ENCODE results near the gene TIFAB.
"Not testable (repeated sequence)": the region's sequence is repeated elsewhere in the genome, so short reads cannot be mapped to it uniquely, and the experiment has no call there.

The TIFAB gene, protein sequence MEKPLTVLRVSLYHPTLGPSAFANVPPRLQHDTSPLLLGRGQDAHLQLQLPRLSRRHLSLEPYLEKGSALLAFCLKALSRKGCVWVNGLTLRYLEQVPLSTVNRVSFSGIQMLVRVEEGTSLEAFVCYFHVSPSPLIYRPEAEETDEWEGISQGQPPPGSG

DNA sequence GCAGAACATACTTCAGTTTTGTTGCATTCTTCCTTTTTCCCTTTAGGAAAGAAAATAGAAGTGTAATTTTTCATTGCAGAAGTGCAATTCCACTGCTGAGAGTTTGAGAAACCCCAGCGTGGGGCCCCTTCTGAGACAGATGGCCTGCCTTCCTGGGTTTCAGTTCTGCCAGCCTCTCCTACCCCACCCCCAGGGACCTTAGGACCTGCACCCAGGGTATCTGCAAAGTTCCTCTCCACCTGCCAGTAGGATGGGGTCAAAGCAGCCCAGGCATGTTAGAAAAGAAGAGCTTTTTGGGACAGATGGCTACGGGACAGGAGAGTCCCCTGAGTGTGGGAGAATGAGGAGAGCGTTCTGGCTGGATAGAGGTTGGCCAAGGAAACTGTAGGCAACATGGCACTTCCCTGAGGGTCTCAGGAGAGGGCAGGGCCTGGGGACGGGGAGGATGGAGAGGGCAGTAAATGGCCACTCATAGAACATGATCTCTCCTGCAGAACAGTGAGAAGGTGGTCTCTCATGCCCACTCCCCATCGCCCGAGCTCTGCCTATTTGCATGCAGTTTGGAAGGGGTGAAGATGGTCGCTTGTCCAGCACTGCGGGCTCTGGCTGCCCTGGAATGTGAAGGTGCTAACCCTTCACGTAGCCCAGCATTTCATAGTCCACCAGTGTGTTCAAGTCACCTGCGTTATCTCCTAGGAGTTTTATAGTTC, at the start of gene TIFAB:
Gene TIFAB, minus strand, starts transcription at position 31 of the 710 bp plus-strand sequence. CDS start 2,412 bp downstream, outside the sequence.
- H3K4me3 ChIP-seq (ENCODE audit: low read depth, low read length) = no peak within 1 kb of the TSS
- TF ChIP-seq, protein P1, sequence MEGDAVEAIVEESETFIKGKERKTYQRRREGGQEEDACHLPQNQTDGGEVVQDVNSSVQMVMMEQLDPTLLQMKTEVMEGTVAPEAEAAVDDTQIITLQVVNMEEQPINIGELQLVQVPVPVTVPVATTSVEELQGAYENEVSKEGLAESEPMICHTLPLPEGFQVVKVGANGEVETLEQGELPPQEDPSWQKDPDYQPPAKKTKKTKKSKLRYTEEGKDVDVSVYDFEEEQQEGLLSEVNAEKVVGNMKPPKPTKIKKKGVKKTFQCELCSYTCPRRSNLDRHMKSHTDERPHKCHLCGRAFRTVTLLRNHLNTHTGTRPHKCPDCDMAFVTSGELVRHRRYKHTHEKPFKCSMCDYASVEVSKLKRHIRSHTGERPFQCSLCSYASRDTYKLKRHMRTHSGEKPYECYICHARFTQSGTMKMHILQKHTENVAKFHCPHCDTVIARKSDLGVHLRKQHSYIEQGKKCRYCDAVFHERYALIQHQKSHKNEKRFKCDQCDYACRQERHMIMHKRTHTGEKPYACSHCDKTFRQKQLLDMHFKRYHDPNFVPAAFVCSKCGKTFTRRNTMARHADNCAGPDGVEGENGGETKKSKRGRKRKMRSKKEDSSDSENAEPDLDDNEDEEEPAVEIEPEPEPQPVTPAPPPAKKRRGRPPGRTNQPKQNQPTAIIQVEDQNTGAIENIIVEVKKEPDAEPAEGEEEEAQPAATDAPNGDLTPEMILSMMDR (IDR thresholded peaks at IDR 0.05; ENCODE audit: borderline replicate concordance, insufficient read depth, low read depth, low read length) = no peak

DNA sequence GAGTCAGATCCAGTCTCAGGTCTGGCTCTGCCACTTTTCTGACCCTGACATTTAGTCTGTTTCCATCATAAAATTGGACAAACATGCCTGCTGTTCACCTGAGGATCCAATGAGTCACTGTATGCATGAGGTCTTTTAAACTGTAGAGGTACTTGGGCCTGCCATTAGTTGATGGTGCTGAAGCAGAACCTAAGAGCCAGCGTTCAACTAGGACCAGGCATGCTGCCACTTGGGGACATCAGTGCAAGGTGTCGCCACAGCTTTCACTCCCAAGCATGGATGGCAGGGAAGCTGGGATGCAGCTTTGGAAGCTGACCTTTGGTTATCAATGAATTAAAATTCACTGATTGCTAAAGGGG, 46.5 kb upstream of the TIFAB start:
- TF ChIP-seq, protein P1 (IDR thresholded peaks at IDR 0.05; ENCODE audit: borderline replicate concordance, insufficient read depth, low read depth, low read length) = no peak
- H3K4me3 ChIP-seq (ENCODE audit: low read depth, low read length) = no peak overlapping the region

DNA sequence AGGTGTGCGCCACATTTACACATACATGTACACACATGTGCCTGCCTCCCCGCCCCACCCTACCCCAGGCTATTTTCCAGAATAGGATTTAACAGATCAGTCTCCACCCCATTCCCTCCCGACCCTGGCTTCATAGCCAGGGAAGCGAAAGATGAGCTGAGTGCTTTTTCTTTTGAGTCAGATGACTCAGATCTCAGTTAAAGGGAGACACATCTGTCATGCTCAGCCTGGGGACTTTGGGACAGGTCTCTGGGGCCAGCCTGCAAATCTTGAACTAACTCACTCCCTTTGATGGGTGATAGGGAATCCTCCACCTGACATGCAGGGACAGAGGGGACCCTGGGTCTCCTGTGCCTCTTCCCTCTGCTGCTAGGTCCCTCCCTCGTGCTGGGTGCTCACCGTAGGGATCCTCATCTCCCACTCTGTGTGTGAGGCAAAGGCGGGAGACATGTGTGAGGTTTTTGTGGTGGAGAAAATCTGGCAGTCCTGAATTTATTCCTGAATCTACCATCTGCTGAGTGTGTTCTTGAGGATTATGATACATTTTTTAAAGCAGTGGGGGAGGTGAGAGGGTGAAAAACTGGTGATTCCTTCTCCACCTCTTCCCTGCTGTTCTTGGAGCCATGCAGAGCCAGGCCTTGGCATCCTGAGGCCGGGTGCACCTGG, 46.0 kb upstream of the TIFAB start:
- H3K4me3 ChIP-seq (ENCODE audit: low read depth, low read length) = no peak overlapping the region
- TF ChIP-seq, protein P1 (IDR thresholded peaks at IDR 0.05; ENCODE audit: borderline replicate concordance, insufficient read depth, low read depth, low read length) = no peak

DNA sequence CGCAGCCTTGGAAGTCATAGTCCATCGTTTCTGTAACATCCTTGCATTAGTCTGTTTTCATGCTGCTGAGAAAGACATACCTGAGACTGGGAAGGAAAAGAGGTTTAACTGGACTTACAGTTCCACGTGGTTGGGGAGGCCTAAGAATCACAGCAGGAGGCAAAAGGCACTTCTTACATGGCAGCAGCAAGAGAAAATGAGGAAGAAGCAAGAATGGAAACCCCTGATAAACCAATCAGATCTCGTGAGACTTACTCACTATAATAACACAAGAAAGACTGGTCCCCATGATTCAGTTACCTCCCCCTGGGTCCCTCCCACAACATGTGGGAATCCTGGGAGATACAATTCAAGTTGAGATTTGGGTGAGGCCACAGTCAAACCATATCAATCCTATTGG, 43.4 kb upstream of the TIFAB start:
- not testable (repeated sequence) for H3K4me3 ChIP-seq (ENCODE audit: low read depth, low read length)

DNA sequence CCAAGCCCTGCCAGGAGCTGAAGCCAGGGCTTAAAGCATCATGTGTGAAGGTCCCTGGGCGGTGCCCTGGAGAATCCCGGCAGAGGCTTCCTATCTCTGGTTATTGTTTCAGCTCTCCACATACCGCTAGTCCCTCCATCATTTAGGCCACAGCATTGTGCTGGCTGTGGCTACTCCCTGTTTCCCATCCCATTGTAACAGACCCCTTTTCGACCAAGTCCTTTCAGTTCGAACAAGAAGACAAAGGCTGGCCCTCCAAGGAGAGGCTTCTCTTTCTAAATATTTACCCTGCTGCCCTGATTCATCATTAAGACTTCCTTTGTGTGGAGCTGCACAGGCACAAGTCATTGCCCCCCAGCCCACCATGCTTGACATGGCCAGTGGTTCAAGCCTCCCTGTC, 42.0 kb upstream of the TIFAB start:
- TF ChIP-seq, protein P1 (IDR thresholded peaks at IDR 0.05; ENCODE audit: borderline replicate concordance, insufficient read depth, low read depth, low read length) = no peak
- H3K4me3 ChIP-seq (ENCODE audit: low read depth, low read length) = no peak overlapping the region

DNA sequence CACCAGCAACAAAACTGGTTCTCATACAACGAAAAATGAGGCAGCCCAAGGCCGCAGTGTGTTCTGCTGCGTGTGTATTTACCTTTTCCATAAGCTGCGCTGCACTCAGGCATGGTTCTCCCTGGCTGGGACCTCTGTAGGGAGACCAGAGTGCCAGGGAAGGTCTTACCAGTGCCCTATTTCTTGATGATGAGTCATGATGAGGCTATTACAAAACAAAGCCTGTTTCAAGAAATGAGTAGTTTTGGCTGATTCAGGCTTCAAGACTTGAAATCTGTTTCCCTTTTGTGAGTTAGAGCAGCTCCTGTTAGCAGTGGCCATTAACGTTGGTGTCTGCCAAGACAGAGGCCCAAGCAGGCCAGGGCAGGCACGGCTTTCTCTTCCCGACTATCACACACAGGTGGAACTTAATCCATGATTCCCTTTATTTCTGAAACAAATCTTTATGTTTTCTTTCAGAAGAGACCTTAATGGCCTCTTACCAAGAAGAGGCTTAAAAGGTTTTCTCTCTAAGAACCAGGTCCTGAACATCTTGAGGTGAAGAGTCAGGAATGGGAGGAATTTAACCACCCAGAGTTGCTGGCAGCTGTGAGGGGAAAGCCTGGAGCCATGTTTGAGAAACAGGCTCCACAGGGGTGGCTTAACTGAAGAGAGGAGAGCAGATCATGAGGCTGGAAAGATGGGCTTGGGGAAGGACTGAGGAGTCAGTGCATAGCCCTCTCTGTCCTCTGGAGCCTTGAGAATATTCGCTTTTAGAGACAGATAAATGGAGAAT, 41.4 kb upstream of the TIFAB start:
- TF ChIP-seq, protein P1 (IDR thresholded peaks at IDR 0.05; ENCODE audit: borderline replicate concordance, insufficient read depth, low read depth, low read length) = no peak

DNA sequence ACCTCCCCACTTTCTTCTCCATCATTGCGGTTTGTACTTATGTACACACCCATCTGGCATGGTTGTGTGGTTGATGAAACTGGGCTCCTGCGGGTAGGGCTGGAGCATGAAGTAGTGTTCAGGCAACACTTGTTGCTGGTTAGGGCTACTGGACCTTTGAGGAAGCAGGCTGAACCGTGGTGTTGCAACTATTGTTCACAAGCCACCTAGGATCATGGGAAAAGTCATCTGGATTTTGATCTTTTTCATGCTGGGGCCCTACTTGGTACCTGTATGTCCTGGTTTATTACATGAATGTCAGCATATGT, 40.1 kb upstream of the TIFAB start:
- no peak overlapping the region for H3K4me3 ChIP-seq (ENCODE audit: low read depth, low read length)
- TF ChIP-seq, protein P1 (IDR thresholded peaks at IDR 0.05; ENCODE audit: borderline replicate concordance, insufficient read depth, low read depth, low read length) = no peak

More for the DNA sequence above, 41.4 kb upstream of the TIFAB start:
- no peak overlapping the region for H3K4me3 ChIP-seq (ENCODE audit: low read depth, low read length)
